Coronary artery (tissue), 2 donors: Measurements from ENCODE around the gene GORAB.

Experiments used
- DNase-seq: peaks from one replicate; pipeline ENCODE4 v3.0.0-alpha.2; 2017; ENCODE audit warnings: low spot score
- H3K27ac ChIP-seq, 2 donors: fragments of 200-600 bp; sonication (generic); one replicate each; pipeline ENCODE4 v1.5.1; 2016 to 2019
- H3K4me3 ChIP-seq: fragments of 200-600 bp; sonication (generic); 2 replicates; pipeline ENCODE4 v1.5.1; 2016; ENCODE audit warnings: mild to moderate bottlenecking, moderate library complexity
- CTCF ChIP-seq: fragments of 200-600 bp; sonication (generic); IDR thresholded peaks from one replicate; pipeline ENCODE4 v1.5.1; 2019; ENCODE audit warnings: antibody characterized with exemption

The GORAB gene

DNA sequence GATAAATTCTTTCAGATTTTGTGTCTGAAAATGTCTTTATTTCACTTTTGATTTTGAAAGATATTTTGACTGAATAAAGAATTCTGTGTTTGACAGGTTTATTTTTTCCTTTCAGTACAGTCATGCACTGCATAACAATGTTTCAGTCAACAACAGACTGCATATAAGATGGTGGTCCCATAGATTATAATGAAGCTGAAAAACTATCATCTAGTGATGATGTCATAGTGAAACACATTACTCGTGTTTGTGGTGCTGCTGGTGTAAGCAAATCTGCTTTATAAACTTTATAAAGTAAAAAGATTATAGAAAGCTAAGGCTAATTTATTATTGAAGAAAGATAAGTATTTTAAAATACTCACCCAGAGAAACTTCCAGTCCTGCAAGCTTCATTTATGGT lies 66.7 kb downstream of the GORAB start:
- no peak for DNase-seq
- no peak for TF ChIP-seq CTCF
- Histone ChIP-seq H3K27ac (no peak overlapping the region), H3K4me3 (no peak overlapping the region)

GRCh38 chr1:170599033-170599432 lies 67.1 kb downstream of the GORAB start:
- TF ChIP-seq CTCF = no peak
- H3K27ac ChIP-seq = no peak overlapping the region
- H3K4me3 ChIP-seq = no peak overlapping the region
- no peak for DNase-seq

- DNase-seq = no peak
- no peak overlapping the region for H3K27ac ChIP-seq
- H3K4me3 ChIP-seq = no peak overlapping the region
- TF ChIP-seq CTCF = no peak
Measured at GRCh38 chr1:170601866-170602265, 69.9 kb downstream of the GORAB start.
